GM12892 (cell line): ENCODE results near the gene SMYD3.

ENCODE experiments used
- POLR2A ChIP-seq: IDR thresholded peaks from 2 replicates; pipeline ENCODE4 v1.6.1; 2011; ENCODE audit warnings: low read depth, low read length, control low read depth
- POLR2AphosphoS5 ChIP-seq: IDR thresholded peaks from 2 replicates; pipeline ENCODE4 v1.6.1; 2011; ENCODE audit warnings: low read depth, low read length, control low read depth
- TAF1 ChIP-seq: IDR thresholded peaks from 2 replicates; pipeline ENCODE4 v1.6.1; 2011; ENCODE audit warnings: low read depth, mild to moderate bottlenecking, control low read depth, low read length, borderline replicate concordance

- TF ChIP-seq POLR2A (no peak), POLR2AphosphoS5 (no peak), TAF1 (no peak)
These were observed 360.1 kb downstream of the SMYD3 start for GRCh38 chr1:246146804-246147523.
